Activated B cell treated with CpG ODN at 0.5 μM for 24 hours (primary cell): Measurements from ENCODE around the gene OR56A1. TPM values are rescaled to one million over a fixed set of nuclear protein-coding genes. Genes with fewer than 3 reads are reported as not detected.

Source experiments
- ATAC-seq: fragments of 200-7000 bp; cut with Tn5 transposase; one replicate; pipeline ENCODE4 v1.10.0; 2021; ENCODE audit warnings: low read depth, mild to moderate bottlenecking, moderate library complexity
- CTCF ChIA-PET: fragments of 350-600 bp; sonication (Branson Sonifier 250); formaldehyde crosslinking; loops from one replicate; lab custom pipeline; 2021; ENCODE audit warnings: antibody characterized with exemption; lab: Charles Lee
- POLR2A ChIA-PET: fragments of 350-600 bp; sonication (Branson Sonifier 250); formaldehyde crosslinking; loops from one replicate; lab custom pipeline; 2021; ENCODE audit warnings: antibody characterized with exemption; lab: Charles Lee
- DNase-seq: peaks from one replicate; pipeline ENCODE4 v3.0.0; 2022
- H3K27ac Mint-ChIP-seq: one replicate; pipeline ENCODE4 v1.8.0; 2020; ENCODE audit warnings: mixed read lengths
- H3K27me3 Mint-ChIP-seq: one replicate; pipeline ENCODE4 v1.8.0; 2021; ENCODE audit warnings: mixed read lengths
- H3K36me3 Mint-ChIP-seq: one replicate; pipeline ENCODE4 v1.8.0; 2021; ENCODE audit warnings: low read depth, mixed read lengths
- H3K4me1 Mint-ChIP-seq: one replicate; pipeline ENCODE4 v1.8.0; 2021; ENCODE audit warnings: mixed read lengths
- H3K4me3 Mint-ChIP-seq: one replicate; pipeline ENCODE4 v1.8.0; 2020; ENCODE audit warnings: mild to moderate bottlenecking, mixed read lengths
- H3K9me3 Mint-ChIP-seq: one replicate; pipeline ENCODE4 v1.8.0; 2020; ENCODE audit warnings: mixed read lengths
- CTCF ChIP-seq: fragments of 200-600 bp; IDR thresholded peaks from one replicate; pipeline ENCODE4 v1.8.0; 2022; ENCODE audit warnings: antibody characterized with exemption, mild to moderate bottlenecking
- intact Hi-C: fragments of 100-400 bp; cut with micrococcal nuclease; formaldehyde crosslinking; loops from one replicate; pipeline ENCODE4 v1.15.1; 2024
- total RNA-seq: library from RNA; stranded (reverse); gene quantifications from 2 replicates; pipeline ENCODE4 v1.2.3, GENCODE V29; 2022

The OR56A1 gene
- total RNA-seq, 1 donor from 2014 or later = not detected

GRCh38 chr11:6040874-6041273, 10.3 kb upstream of the OR56A1 start:
- Mint-ChIP-seq H3K4me1 (no peaks in the 10 kb centered on the region), H3K27ac (no peak overlapping the region), H3K9me3 (no peaks in the 10 kb centered on the region), H3K4me3 (no peak overlapping the region), H3K36me3 (no peaks in the 10 kb centered on the region), H3K27me3 (peaks cover 5% of the 10 kb centered on the region)
- no peak for ATAC-seq
- ChIA-PET POLR2A (no interaction called here), CTCF (no interaction called here)
- no peak for DNase-seq
- intact Hi-C loops = no loop called here
- no peak for TF ChIP-seq CTCF

- no peak for DNase-seq
- H3K9me3 Mint-ChIP-seq = no peaks in the 10 kb centered on the region
- no peak for ATAC-seq
- H3K4me1 Mint-ChIP-seq = no peaks in the 10 kb centered on the region
- POLR2A ChIA-PET = no interaction called here
- peaks cover 9% of the 10 kb centered on the region for H3K27me3 Mint-ChIP-seq
- H3K36me3 Mint-ChIP-seq = no peaks in the 10 kb centered on the region
- H3K4me3 Mint-ChIP-seq = no peak overlapping the region
- TF ChIP-seq CTCF = no peak
- intact Hi-C loops = no loop called here
- H3K27ac Mint-ChIP-seq = no peak overlapping the region
- CTCF ChIA-PET = no interaction called here
These were observed 3.1 kb downstream of the OR56A1 start for GRCh38 chr11:6027501-6027900.

GRCh38 chr11:6025056-6025455, 5.5 kb downstream of the OR56A1 start:
- DNase-seq (no peak), ATAC-seq (no peak)
- intact Hi-C loops = no loop called here
- Mint-ChIP-seq H3K27ac (no peak overlapping the region), H3K4me1 (no peaks in the 10 kb centered on the region), H3K27me3 (peaks cover 9% of the 10 kb centered on the region), H3K4me3 (no peak overlapping the region), H3K36me3 (no peaks in the 10 kb centered on the region), H3K9me3 (no peaks in the 10 kb centered on the region)
- no peak for TF ChIP-seq CTCF
- CTCF ChIA-PET = no interaction called here
- POLR2A ChIA-PET = no interaction called here

GRCh38 chr11:6022956-6023355, 7.6 kb downstream of the OR56A1 start:
- Mint-ChIP-seq H3K4me1 (no peaks in the 10 kb centered on the region), H3K36me3 (no peaks in the 10 kb centered on the region), H3K27me3 (peaks cover 17% of the 10 kb centered on the region), H3K4me3 (no peak overlapping the region), H3K9me3 (no peaks in the 10 kb centered on the region), H3K27ac (no peak overlapping the region)
- ATAC-seq (no peak), DNase-seq (no peak)
- intact Hi-C loops = loop anchor here (1.0 kb wide), 2 partner anchors 293 to 330 kb away; no protein-coding TSS in a partner anchor
- ChIA-PET CTCF (interaction anchor here (0.8 to 1.4 kb wide), 5 partner anchors 322 to 340 kb away, joined by 3 to 8 read pairs (median 4); no protein-coding TSS in a partner anchor), POLR2A (no interaction called here)
- TF ChIP-seq CTCF = no peak

GRCh38 chr11:6013042-6013441, 17.5 kb downstream of the OR56A1 start:
- Mint-ChIP-seq H3K9me3 (peaks cover 10% of the 10 kb centered on the region), H3K36me3 (no peaks in the 10 kb centered on the region), H3K4me3 (no peak overlapping the region), H3K27ac (no peak overlapping the region), H3K27me3 (peaks cover 12% of the 10 kb centered on the region), H3K4me1 (no peaks in the 10 kb centered on the region)
- ATAC-seq (no peak), DNase-seq (no peak)
- intact Hi-C loops = no loop called here
- CTCF ChIA-PET = no interaction called here
- TF ChIP-seq CTCF = no peak
- POLR2A ChIA-PET = no interaction called here
